ENCODE data around the gene OR11H7.
"Not testable (repeated sequence)": the region's sequence is repeated elsewhere in the genome, so short reads cannot be mapped to it uniquely, and the experiment has no call there.

The OR11H7 gene

GRCh38 chr14:20278414-20278813 lies 49.6 kb downstream of the OR11H7 start:
- DNase-seq (ENCODE audit: low spot score) = no peak

- DNase-seq (ENCODE audit: low spot score) = not testable (repeated sequence)
Observed at GRCh38 chr14:20280265-20280664, 51.5 kb downstream of the OR11H7 start.
